Raji (cell line): ENCODE data around the gene TAOK3.
A peak's percentile ranks its signal among the peaks of the same experiment; 100 is the strongest.

ENCODE experiments used
- POLR2A ChIP-seq: IDR thresholded peaks from 2 replicates; pipeline ENCODE4 v1.6.1; 2011; ENCODE audit warnings: low read depth, low read length, control low read depth; ENCODE audit not compliant: insufficient read depth

The TAOK3 gene

GRCh38 chr12:118372541-118373495 lies at the start of gene TAOK3:
TSS of gene TAOK3 (minus strand) at chr12:118372907. CDS start at chr12:118255567, 117,340 bp downstream.
- TF ChIP-seq POLR2A: peak; percentile 94

GRCh38 chr12:118420673-118421072 lies 48.0 kb upstream of the TAOK3 start:
- no peak for TF ChIP-seq POLR2A

GRCh38 chr12:118418385-118419057 lies 45.8 kb upstream of the TAOK3 start:
- no peak for TF ChIP-seq POLR2A

GRCh38 chr12:118417942-118418341 lies 45.2 kb upstream of the TAOK3 start:
- TF ChIP-seq POLR2A: no peak

GRCh38 chr12:118409834-118410233 lies 37.1 kb upstream of the TAOK3 start:
- no peak for TF ChIP-seq POLR2A

GRCh38 chr12:118404876-118405521 lies 32.3 kb upstream of the TAOK3 start:
- no peak for TF ChIP-seq POLR2A

- TF ChIP-seq POLR2A: no peak
These were observed 29.5 kb upstream of the TAOK3 start for GRCh38 chr12:118402251-118402650.

GRCh38 chr12:118398940-118399339 lies 26.2 kb upstream of the TAOK3 start:
- TF ChIP-seq POLR2A: no peak

GRCh38 chr12:118398524-118398923 lies 25.8 kb upstream of the TAOK3 start:
- no peak for TF ChIP-seq POLR2A

- TF ChIP-seq POLR2A: no peak
These were observed 25.2 kb upstream of the TAOK3 start for GRCh38 chr12:118397708-118398440.

- no peak for TF ChIP-seq POLR2A
These were observed 19.1 kb upstream of the TAOK3 start for GRCh38 chr12:118391836-118392235.

- TF ChIP-seq POLR2A: no peak
These were observed 18.7 kb upstream of the TAOK3 start for GRCh38 chr12:118391424-118391823.

GRCh38 chr12:118377884-118378470 lies 5.3 kb upstream of the TAOK3 start:
- TF ChIP-seq POLR2A: no peak
